PC-9 (cell line): Measurements from ENCODE around the gene TMEM183A. TPM values are rescaled to one million over a fixed set of nuclear protein-coding genes. Genes with fewer than 3 reads are reported as not detected.

Experiments used
- BruUV-seq: library from RNA; stranded (reverse); fragments of 400-500 nt; replicated peaks from 2 replicates; lab custom pipeline; 2021; lab: Mats Ljungman, UMichigan
- CTCF ChIA-PET: fragments of 300-600 bp; sonication (Branson Sonifier 250); formaldehyde crosslinking; loops from one replicate; lab custom pipeline; 2022; ENCODE audit warnings: antibody characterized with exemption; lab: Charles Lee
- POLR2A ChIA-PET: fragments of 300-600 bp; sonication (Branson Sonifier 250); formaldehyde crosslinking; loops from one replicate; lab custom pipeline; 2022; ENCODE audit warnings: antibody characterized with exemption; ENCODE audit not compliant: unreplicated experiment; lab: Charles Lee
- DNase-seq, 2 experiments: peaks; one replicate each; pipeline versions ENCODE4 v3.0.0 to v3.0.0-alpha.2; 2015 to 2022; ENCODE audit warnings: mixed read lengths in 1 of 2
- H2AFZ ChIP-seq: fragments of 200-600 bp; sonication (generic); 2 replicates; pipeline ENCODE4 v1.8.1; 2017; ENCODE audit warnings: antibody characterized with exemption
- H3F3A ChIP-seq: fragments of 200-600 bp; sonication (generic); 2 replicates; pipeline ENCODE4 v1.8.1; 2017; ENCODE audit warnings: antibody characterized with exemption, mild to moderate bottlenecking, low read depth; ENCODE audit not compliant: insufficient read depth
- H3K27ac ChIP-seq: fragments of 200-600 bp; sonication (generic); 2 replicates; pipeline ENCODE4 v1.6.1; 2016; ENCODE audit warnings: mixed run types
- H3K27me3 ChIP-seq: fragments of 200-600 bp; sonication (generic); 2 replicates; pipeline ENCODE4 v1.6.1; 2016; ENCODE audit warnings: low read depth, mixed run types; ENCODE audit not compliant: insufficient read depth
- H3K36me3 ChIP-seq: fragments of 200-600 bp; sonication (generic); 2 replicates; pipeline ENCODE4 v1.6.1; 2016; ENCODE audit warnings: low read depth, mixed run types
- H3K4me1 ChIP-seq: fragments of 200-600 bp; sonication (generic); replicated peaks from 2 replicates; pipeline ENCODE4 v1.6.1; 2016; ENCODE audit warnings: mixed run types; ENCODE audit not compliant: insufficient read depth
- H3K4me2 ChIP-seq: fragments of 200-600 bp; sonication (generic); 2 replicates; pipeline ENCODE4 v1.6.1; 2017; ENCODE audit warnings: mixed run types
- H3K4me3 ChIP-seq: fragments of 200-600 bp; sonication (generic); 2 replicates; pipeline ENCODE4 v1.6.1; 2016; ENCODE audit warnings: mixed run types
- H3K79me2 ChIP-seq: fragments of 200-600 bp; sonication (generic); 2 replicates; pipeline ENCODE4 v1.6.1; 2017; ENCODE audit warnings: low read depth, mixed run types
- H3K9me2 ChIP-seq: fragments of 200-600 bp; sonication (generic); 2 replicates; pipeline ENCODE4 v1.8.1; 2017; ENCODE audit warnings: mild to moderate bottlenecking; ENCODE audit not compliant: insufficient read depth
- H3K9me3 ChIP-seq: fragments of 200-600 bp; sonication (generic); 2 replicates; pipeline ENCODE4 v1.8.1; 2016; ENCODE audit warnings: low read depth; ENCODE audit not compliant: insufficient read depth
- H4K20me1 ChIP-seq: fragments of 200-600 bp; sonication (generic); 2 replicates; pipeline ENCODE4 v1.8.1; 2017; ENCODE audit not compliant: insufficient read depth
- CTCF ChIP-seq: fragments of 200-600 bp; sonication (generic); conservative IDR thresholded peaks from 2 replicates; pipeline ENCODE4 v1.6.1; 2017; ENCODE audit warnings: mixed run types, antibody characterized with exemption, mild to moderate bottlenecking, moderate library complexity
- EZH2 ChIP-seq: fragments of 200-600 bp; sonication (generic); IDR thresholded peaks from 2 replicates; pipeline ENCODE4 v1.8.0; 2017; ENCODE audit warnings: antibody characterized with exemption, low read depth
- intact Hi-C: fragments of 100-400 bp; cut with micrococcal nuclease; formaldehyde crosslinking; loops from one replicate; pipeline ENCODE4 v1.10.0; 2022; ENCODE audit not compliant: unreplicated experiment
- total RNA-seq: library from RNA; stranded (reverse); gene quantifications from 2 replicates; pipeline ENCODE4 v1.2.3, GENCODE V29; 2021

Gene TMEM183A
- total RNA-seq, 1 experiment from 2014 or later: 53.5 TPM

GRCh38 chr1:203048555-203049051, 41.4 kb downstream of the TMEM183A start:
- no TSS peak for BruUV-seq
- no peak overlapping the region for H3K4me3 ChIP-seq
- H3K79me2 ChIP-seq: no peaks in the 10 kb centered on the region
- no peaks in the 10 kb centered on the region for H3F3A ChIP-seq
- no peak for DNase-seq
- TF ChIP-seq EZH2: no peak
- TF ChIP-seq CTCF: no peak
- ChIA-PET POLR2A (no interaction called here), CTCF (no interaction called here)
- H3K27ac ChIP-seq: no peak overlapping the region
- H3K9me3 ChIP-seq: no peaks in the 10 kb centered on the region
- 0 out of 2 replicates have a peak, but pooled peaks cover 4% of the 10 kb centered on the region for H3K4me1 ChIP-seq
- 0 out of 2 replicates have a peak, but pooled peaks cover 5% of the 10 kb centered on the region for H3K27me3 ChIP-seq
- no peak overlapping the region for H3K4me2 ChIP-seq
- H4K20me1 ChIP-seq: no peaks in the 10 kb centered on the region
- H3K36me3 ChIP-seq: no peaks in the 10 kb centered on the region
- no peaks in the 10 kb centered on the region for H3K9me2 ChIP-seq
- intact Hi-C loops: no loop called here
- no peak overlapping the region for H2AFZ ChIP-seq

- no peak overlapping the region for H3K4me3 ChIP-seq
- intact Hi-C loops: no loop called here
- POLR2A ChIA-PET: no interaction called here
- H3K79me2 ChIP-seq: no peaks in the 10 kb centered on the region
- H2AFZ ChIP-seq: no peak overlapping the region
- H3K4me1 ChIP-seq: 0 out of 2 replicates have a peak, but pooled peaks cover 4% of the 10 kb centered on the region
- no peak for DNase-seq
- no peaks in the 10 kb centered on the region for H3K9me3 ChIP-seq
- no peaks in the 10 kb centered on the region for H3F3A ChIP-seq
- BruUV-seq: no TSS peak
- TF ChIP-seq CTCF: no peak
- TF ChIP-seq EZH2: no peak
- H3K4me2 ChIP-seq: no peak overlapping the region
- H4K20me1 ChIP-seq: no peaks in the 10 kb centered on the region
- CTCF ChIA-PET: no interaction called here
- H3K27me3 ChIP-seq: 0 out of 2 replicates have a peak, but pooled peaks cover 5% of the 10 kb centered on the region
- no peaks in the 10 kb centered on the region for H3K9me2 ChIP-seq
- H3K36me3 ChIP-seq: no peaks in the 10 kb centered on the region
- no peak overlapping the region for H3K27ac ChIP-seq
Observed at GRCh38 chr1:203049077-203049476, 41.9 kb downstream of the TMEM183A start.

- H3K27ac ChIP-seq: no peak overlapping the region
- POLR2A ChIA-PET: no interaction called here
- no peak for DNase-seq
- BruUV-seq: no TSS peak
- H2AFZ ChIP-seq: no peak overlapping the region
- CTCF ChIA-PET: interaction anchor here (0.6 kb wide), 1 partner anchor 438 kb away, joined by 5 read pairs; no protein-coding TSS in a partner anchor
- H4K20me1 ChIP-seq: no peaks in the 10 kb centered on the region
- intact Hi-C loops: no loop called here
- no peaks in the 10 kb centered on the region for H3K9me3 ChIP-seq
- H3K4me3 ChIP-seq: no peak overlapping the region
- 0 out of 2 replicates have a peak, but pooled peaks cover 5% of the 10 kb centered on the region for H3K27me3 ChIP-seq
- no peaks in the 10 kb centered on the region for H3K79me2 ChIP-seq
- no peaks in the 10 kb centered on the region for H3K9me2 ChIP-seq
- no peaks in the 10 kb centered on the region for H3K36me3 ChIP-seq
- H3K4me1 ChIP-seq: 0 out of 2 replicates have a peak, but pooled peaks cover 4% of the 10 kb centered on the region
- no peak overlapping the region for H3K4me2 ChIP-seq
- no peaks in the 10 kb centered on the region for H3F3A ChIP-seq
- no peak for TF ChIP-seq EZH2
Observed at GRCh38 chr1:203049576-203050180, 42.5 kb downstream of the TMEM183A start.
